HG03342 (cell line): Measurements from ENCODE around the gene KRTAP4-1.
"Not testable (repeated sequence)": the region's sequence is repeated elsewhere in the genome, so short reads cannot be mapped to it uniquely, and the experiment has no call there.

ENCODE experiments used
- ATAC-seq: cut with Tn5 transposase; IDR thresholded peaks from one replicate; pipeline ENCODE4 v1.9.1; 2021; ENCODE audit warnings: mild to moderate bottlenecking, moderate library complexity; ENCODE audit not compliant: unreplicated experiment

KRTAP4-1 gene

DNA sequence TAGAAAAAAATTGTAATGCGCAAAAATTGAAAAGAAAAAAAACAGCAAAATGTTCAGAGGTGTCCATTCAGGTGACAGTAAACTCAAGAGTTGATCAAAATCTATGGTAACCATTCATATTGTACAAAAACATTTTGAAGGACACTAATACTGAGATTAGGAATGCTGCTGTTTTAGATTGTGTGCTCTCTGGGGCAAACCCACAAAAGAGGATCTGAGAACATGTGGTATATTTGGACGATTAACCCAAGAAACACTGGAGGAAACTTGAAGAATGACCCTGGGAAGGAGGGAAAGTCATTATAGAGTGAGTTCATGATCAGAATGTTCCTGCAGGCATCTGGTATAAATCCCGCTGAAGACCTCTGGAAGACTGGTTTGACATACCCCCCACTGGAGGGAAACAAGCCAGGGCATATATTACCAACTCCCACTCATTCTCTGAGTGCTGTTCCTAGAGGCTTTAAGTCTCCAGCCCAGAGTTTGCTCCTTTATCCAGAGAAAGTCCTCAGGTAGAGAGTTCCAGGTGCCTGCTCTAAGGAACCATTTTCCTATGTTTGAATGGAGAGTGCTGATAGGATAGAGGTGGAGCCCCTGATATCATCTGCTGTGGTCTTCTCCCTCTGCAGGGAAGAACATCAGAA is 7.8 kb downstream of the KRTAP4-1 start:
- no peak for ATAC-seq

DNA sequence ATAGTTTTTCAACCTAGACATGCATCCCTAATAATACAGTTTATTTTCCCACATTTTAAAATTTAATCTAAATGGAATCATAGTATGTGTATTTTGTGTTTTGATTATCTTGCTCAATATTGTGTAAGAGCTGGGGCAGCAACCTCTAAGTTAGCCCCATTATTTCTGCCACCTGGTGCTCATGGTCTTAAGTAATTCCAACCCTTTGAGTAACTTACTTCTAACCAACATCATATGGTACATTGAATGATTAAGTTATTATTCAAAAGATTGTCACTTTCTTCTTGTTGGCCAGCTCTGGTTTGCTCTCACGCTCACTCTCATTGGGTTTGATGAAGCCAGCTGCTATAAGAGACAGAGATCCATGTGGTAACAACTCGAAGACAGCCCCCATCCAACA is 12.8 kb downstream of the KRTAP4-1 start:
- ATAC-seq, result no peak

DNA sequence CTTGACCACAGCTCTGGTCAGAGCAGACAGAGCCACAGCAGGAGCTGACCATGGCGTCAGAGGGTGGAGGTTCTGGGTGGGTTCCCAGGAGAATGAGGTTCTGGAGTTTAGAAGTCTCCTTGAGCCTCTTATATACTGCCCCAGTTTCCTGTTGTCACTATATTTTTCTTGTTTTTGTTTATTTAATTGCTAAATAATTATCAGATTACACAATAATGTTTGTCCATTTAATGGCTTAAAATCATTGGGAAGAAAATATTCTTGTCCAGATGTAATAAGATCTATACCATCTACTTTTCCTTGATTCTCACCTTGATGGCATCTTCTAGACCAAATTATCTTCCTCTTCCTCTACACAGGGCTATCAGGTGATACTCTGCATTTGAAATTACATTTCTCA is 16.6 kb downstream of the KRTAP4-1 start, which contains the start of gene KRTAP4-3:
KRTAP4-3 (minus strand) TSS at position 101 of the 400 bp plus-strand sequence; CDS start at position 52, 49 bp downstream.
- no peak for ATAC-seq

DNA sequence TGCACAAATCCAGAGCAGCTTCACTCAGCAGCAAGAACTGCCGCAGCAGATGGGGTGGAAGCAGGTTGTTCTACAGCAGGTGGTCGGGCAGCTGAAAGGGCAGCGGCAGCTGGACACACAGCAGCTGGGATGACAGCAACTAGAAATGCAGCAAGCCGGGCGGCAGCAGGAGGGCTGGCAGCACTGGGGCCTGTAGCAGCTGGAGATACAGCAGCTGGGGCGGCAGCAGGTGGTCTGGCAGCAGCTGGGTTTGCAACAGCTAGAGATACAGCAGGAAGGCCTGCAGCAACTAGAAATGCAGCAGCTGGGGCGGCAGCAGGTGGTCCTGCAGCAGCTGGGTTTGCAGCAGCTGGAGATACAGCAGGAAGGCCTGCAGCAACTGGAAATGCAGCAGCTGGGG is 17.1 kb downstream of the KRTAP4-1 start:
- ATAC-seq, result no peak

DNA sequence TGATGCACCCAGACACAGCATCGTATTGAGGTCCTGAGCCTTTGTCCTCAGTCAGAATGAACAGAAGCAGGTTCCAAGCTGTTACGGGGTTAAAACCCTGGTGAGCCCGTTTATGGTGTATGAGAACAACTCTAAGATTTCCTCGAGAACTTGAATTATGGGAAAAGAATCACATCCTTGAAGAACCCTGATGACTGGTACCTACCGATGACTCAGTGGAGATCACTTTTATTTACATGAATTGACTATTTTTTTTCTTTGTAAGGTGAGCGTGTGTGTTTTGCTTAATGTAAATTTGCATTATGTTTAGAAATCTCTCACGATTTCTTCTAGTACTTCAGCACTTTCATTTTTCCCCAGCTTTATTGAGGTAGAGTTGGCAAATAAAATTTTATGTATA is 20.9 kb downstream of the KRTAP4-1 start:
- no peak for ATAC-seq

DNA sequence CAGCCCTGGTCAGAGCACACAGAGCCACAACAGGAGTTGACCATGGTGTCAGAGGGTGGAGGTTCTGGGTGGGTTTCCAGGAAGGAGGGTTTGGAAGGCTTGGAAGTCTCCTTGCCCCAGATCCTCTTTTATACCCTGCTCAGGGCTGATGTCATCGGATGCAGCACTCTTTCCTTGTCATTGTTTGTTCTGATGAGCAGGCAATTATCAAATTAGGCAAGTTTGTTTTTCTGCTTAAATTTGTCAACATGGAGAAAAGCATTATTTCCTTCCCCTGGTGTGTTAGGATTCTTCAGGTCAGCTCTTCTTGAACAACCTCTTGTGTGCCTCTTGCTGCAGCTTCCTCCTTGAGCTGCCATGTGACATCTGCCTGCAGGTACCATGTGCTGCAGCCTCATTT is 24.1 kb downstream of the KRTAP4-1 start, which contains the start of gene KRTAP4-4:
KRTAP4-4 (minus strand) TSS at position 101 of the 400 bp plus-strand sequence; CDS start at position 44, 57 bp downstream.
- ATAC-seq, result no peak

DNA sequence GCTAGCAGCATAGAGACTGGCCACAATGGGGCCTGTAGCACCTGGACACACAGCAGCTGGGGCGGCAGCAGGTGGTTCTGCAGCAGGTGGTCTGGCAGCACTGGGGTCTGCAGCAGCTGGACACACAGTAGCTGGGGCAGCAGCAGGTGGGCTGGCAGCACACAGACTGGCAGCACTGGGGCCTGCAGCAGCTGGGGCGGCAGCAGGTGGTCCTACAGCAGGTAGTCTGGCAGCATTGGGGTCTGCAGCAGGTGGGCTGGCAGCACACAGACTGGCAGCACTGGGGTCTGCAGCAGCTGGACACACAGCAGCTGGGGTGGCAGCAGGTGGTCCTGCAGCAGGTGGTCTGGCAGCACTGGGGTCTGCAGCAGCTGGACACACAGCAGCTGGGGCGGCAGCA is 24.5 kb downstream of the KRTAP4-1 start:
- not testable (repeated sequence) for ATAC-seq

DNA sequence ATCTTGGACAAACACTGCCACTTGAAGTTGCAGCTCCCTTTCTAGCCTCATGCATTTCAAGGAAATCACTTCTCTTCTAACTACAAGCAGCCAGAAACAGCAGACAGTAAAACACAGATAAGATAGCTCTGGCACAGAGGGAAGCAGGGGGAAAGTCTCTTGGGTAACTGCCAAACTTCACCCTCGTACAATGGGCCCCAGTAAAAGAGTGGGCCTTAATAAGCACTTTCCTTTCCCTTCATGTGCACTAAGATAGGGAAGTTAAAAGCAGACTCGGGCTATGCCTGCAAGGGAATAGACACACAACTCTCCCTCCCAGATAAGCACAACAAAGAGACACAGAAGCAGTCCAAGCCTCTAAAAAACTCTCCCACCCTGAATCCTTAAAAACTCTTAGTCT is 30.9 kb downstream of the KRTAP4-1 start:
- ATAC-seq, result no peak

DNA sequence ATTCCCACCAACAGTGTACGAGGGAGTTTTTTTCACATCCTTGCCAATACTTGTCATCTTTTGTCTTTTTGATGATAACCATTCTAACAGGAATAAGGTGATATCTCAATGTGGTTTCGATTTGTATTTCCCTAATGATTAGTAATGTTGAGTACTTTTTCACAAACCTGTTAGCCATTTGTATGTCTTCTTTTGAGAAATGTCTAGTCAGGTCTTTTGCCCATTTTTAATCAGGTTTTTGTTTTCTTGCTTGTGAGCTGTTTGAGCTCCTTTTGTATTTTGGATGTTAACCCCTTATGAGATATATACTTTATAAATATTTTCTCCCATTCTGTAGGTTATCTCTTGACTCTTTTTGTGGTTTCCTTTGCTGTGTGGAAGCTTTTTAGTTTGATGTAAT is 33.2 kb downstream of the KRTAP4-1 start:
- no peak for ATAC-seq

DNA sequence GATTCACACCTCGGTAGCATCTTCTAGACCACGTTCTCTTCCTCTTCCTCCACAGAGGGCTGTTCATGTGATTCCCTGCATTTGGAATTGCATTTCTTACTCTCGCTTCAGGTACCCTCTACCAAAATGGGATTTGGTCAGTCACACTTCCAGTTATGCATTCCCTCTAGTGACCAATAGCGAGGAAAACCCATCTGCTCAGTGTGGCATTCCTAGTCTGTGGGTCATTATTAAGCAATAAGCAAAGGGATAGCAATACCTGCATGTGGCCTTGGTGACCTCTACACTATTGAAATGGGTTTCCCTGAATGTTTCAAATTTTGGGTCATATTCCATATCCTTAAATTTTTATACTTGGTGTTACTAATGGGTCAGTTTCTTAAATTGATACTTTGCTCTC is 34.7 kb downstream of the KRTAP4-1 start:
- ATAC-seq, result no peak

DNA sequence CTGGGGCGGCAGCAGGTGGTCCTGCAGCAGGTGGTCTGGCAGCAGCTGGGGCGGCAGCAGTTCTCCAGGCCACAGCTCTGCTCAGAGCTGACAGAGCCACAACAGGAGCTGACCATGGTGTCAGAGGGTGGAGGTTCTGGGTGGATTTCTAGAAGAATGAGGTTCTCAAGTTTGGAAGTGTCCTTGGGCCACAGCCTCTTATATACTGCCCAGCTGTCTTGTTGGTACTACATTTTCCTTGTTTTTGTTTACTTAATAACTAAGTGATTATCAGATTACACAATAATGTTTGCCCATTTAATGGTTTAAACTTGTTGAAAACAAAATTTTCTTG is 35.1 kb downstream of the KRTAP4-1 start, which contains the start of gene KRTAP4-5:
KRTAP4-5 (minus strand) TSS at position 174 of the 334 bp plus-strand sequence; CDS start at position 116, 58 bp downstream.
- ATAC-seq, result no peak

DNA sequence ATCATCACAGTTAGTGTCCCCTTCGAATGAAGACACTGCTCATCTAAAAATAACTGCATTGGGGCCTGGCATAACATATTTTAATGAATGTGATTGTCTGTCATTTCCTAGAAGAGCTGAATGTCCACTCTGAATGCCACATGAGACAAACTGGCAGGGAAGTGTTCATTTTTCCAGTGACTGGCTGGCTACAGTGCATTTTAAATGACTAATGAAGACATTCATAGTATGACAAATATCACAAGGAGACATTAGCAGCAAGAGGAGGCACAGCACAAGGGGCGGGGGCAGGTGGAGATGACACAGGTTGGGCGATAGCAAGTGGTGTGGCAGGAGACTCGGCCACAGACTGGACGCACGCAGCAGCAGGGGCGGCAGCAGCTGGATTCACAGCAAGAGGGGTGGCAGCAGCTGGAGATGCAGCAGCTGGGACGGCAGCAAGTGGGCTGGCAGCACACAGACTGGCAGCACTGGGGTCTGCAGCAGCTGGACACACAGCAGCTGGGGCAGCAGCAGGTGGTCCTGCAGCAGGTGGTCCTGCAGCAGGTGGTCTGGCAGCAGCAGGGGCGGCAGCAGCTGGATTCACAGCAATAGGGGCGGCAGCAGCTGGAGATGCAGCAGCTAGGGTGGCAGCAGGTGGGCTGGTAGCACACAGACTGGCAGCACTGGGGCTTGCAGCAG is 35.6 kb downstream of the KRTAP4-1 start:
- not testable (repeated sequence) for ATAC-seq

DNA sequence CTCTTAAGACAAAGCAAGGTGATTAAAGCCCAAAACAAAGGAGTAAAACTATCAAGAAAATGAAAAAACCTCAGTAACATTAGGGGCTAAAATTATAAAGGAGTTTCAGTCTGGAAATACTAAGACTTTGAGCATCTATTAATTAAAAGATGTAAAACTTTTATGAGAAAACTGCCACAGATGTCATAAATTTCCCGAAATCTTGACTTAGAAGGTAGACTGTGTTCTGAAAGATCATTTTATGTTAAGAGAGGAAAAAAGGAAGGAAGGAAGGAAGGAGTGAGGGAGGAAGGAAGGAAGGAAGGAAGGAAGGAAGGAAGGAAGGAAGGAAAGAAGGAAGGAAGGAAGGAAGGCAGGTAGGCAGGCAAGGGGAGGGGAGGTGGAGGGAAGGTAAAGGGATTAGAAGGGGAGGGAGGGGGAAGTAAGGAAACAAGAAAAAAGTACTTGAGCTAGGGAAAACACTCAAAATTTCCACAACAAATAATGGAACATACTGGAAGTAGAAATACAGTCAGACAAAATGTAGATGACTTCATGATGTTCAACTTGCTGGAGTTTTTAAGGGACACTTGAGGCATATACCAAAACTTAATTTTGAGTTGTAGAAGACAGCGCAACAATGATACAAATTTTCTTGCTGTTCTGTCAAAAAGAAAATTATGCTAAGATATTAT is 37.0 kb downstream of the KRTAP4-1 start:
- ATAC-seq, result no peak

DNA sequence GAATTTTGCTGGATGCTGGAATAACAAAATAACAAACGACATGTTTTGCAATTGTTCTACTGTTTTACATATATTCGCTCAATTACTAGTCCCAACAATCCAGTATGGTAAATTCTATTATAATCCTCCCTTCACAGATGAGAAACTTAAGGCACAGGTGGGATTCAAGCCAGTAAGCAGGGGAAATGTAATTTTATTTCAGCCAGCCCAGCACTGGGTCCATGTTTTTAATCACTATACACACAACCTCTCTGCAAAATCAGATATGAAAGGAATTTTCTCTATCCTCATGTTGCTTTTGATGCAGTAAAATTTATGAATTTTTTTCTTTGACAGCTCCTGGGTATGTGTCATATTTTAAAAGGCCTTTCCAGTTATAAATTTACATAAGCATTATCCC is 39.5 kb downstream of the KRTAP4-1 start:
- no peak for ATAC-seq

DNA sequence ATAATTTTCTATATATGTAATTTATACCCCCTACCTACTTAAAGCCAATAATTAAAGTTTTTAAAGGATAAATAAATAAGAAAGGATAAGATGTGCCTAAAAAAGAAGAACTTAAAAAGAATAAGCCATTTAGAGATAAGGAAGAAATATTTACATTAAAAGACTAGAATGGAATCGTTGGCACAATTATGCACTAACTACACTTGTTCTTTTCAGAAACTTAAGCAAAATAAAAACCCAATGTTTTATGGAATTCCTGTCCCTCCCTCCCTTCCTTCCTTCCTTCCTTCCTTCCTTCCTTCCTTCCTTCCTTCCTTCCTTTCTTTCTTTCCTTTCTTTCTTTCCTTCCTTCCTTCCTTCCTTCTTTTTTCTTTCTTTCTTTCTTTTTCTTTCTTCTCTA is 39.9 kb downstream of the KRTAP4-1 start:
- ATAC-seq, result no peak

DNA sequence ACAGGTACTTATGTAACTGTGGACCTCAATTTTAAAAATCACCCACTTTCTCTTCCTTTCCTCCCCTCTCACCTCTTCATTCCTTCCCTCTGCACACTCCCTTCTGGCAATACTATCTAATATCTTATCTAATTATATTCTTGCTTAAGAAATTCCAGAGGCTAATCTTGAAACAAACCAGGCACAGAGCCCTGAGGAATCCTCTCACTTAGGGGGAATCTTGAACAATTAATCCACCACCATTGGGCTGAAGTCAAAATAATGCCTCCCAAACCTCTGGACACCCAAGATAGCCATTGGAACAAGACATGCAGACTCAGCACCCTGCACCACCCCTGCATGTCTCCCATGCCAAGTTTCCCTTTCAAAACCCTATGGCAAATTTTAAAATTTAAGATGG is 43.4 kb downstream of the KRTAP4-1 start:
- no peak for ATAC-seq

DNA sequence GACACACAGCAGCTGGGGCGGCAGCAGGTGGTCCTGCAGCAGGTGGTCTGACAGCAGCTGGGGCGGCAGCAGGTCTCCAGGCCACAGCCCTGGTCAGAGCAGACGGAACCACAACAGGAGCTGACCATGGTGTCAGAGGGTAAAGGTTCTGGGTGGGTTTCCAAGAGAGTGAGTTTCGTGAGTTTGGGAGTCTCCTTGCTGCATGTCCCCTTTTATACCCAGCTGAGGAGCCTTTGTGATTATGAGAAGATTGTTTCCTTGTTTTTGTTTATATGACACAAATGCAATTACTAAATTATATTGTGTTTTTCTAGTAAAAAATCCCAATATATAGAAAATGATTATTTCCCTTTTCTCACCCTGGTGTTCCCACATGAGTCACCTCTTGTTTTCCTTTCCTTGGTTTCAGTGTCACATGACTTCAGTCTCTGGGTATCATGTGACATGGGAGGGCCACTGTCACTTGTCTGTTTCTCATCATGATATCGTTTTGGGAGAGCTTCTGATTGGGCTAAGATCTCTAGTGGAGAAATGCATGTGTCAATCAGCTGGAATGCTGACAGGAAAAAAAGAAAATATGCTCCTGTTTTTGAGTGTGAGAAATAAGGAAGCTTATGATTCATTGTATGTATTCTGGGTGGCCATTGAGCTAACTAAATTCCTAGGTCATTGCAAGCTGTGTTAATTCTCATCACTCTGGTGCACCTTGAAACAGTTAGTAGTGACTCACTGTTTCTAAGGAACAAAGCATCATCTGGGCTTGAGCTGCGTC is 44.2 kb downstream of the KRTAP4-1 start, which contains the start of gene KRTAP4-6:
KRTAP4-6 (minus strand) TSS at position 185 of the 772 bp plus-strand sequence; CDS start at position 128, 57 bp downstream.
- no peak for ATAC-seq

DNA sequence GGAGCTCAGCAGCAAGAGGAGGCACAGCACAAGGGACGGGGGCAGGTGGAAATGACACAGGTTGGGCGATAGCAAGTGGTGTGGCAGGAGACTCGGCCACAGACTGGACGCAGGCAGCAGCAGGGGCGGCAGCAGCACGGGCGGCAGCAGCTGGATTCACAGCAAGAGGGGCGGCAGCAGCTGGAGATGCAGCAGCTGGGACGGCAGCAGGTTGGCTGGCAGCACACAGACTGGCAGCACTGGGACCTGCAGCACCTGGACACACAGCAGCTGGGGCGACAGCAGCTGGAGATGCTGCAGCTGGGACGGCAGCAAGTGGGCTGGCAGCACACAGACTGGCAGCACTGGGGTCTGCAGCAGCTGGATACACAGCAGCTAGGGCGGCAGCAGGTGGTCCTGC is 44.8 kb downstream of the KRTAP4-1 start:
- not testable (repeated sequence) for ATAC-seq
